Fibroblast of the aortic adventitia (primary cell): ENCODE measurements around the gene SLC2A11. TPM values are rescaled to one million over a fixed set of nuclear protein-coding genes. Genes with fewer than 3 reads are reported as not detected.

Experiments used
- DNase-seq: peaks from one replicate; pipeline ENCODE4 v3.0.0-alpha.2; 2010; ENCODE audit warnings: low read depth
- H3K4me3 ChIP-seq: 2 replicates; pipeline ENCODE4 v1.5.1; 2011; ENCODE audit warnings: low read depth, mild to moderate bottlenecking, control low read depth, low read length, moderate library complexity
- CTCF ChIP-seq: IDR thresholded peaks from 2 replicates; pipeline ENCODE4 v1.5.1; 2011; ENCODE audit warnings: mild to moderate bottlenecking, low read length, control low read depth, inconsistent platforms; ENCODE audit not compliant: insufficient read depth
- small RNA-seq: library from RNA; depleted of rRNA; stranded (forward); fragments of <200 nt; gene quantifications from one replicate; pipeline ENCODE3, GENCODE V24; 2012
- total RNA-seq: library from RNA; depleted of rRNA; stranded (reverse); fragments of >200 nt; gene quantifications from 2 replicates; pipeline ENCODE4 v1.2.3, GENCODE V29; 2012; ENCODE audit warnings: low replicate concordance

The SLC2A11 gene
- total RNA-seq, 1 donor: 11.4 TPM

- H3K4me3 ChIP-seq: no peak overlapping the region
- TF ChIP-seq CTCF: no peak
- no peak for DNase-seq
Observed at GRCh38 chr22:23922921-23923320, 65.2 kb downstream of the SLC2A11 start.

- no peak overlapping the region for H3K4me3 ChIP-seq
- no peak for TF ChIP-seq CTCF
Observed at GRCh38 chr22:23925020-23925606, 67.4 kb downstream of the SLC2A11 start.

GRCh38 chr22:23926561-23926960, 68.9 kb downstream of the SLC2A11 start:
- DNase-seq: no peak
- no peak for TF ChIP-seq CTCF
- H3K4me3 ChIP-seq: no peak overlapping the region

More at GRCh38 chr22:23925020-23925606, 67.4 kb downstream of the SLC2A11 start:
- DNase-seq: no peak

Small RNA genes within 50 kb of the gene (small RNA-seq; reads per million reads assigned to genes)
- not detected for gene RN7SL268P

Other genes with a start within 250 kb of the SLC2A11 start
- gene DRICH1, start 225.6 kb upstream of the SLC2A11 start, total RNA-seq: 0.09 TPM in 1 of 2 replicates, not detected in the other
- gene RGL4, start 166.9 kb upstream of the SLC2A11 start, total RNA-seq: not detected in 2 replicates
- 5.3 and 5.9 TPM in 2 replicates for gene ZNF70, start 106.8 kb upstream of the SLC2A11 start, total RNA-seq
- not detected in 2 replicates for gene VPREB3, start 103.5 kb upstream of the SLC2A11 start, total RNA-seq
- 0.18 and 4.9 TPM in 2 replicates for gene C22orf15, start 94.9 kb upstream of the SLC2A11 start, total RNA-seq
- gene CHCHD10, start 89.9 kb upstream of the SLC2A11 start, total RNA-seq: 2.5 and 2.6 TPM in 2 replicates
- gene MMP11, start 85.0 kb upstream of the SLC2A11 start, total RNA-seq: 5.1 and 47.8 TPM in 2 replicates
- gene SMARCB1, start 70.9 kb upstream of the SLC2A11 start, total RNA-seq: 55.2 and 96.1 TPM in 2 replicates
- 0.36 TPM in 1 of 2 replicates, not detected in the other for gene DERL3, start 18.9 kb upstream of the SLC2A11 start, total RNA-seq
- gene MIF, start 36.5 kb downstream of the SLC2A11 start, total RNA-seq: 27.3 and 160 TPM in 2 replicates
- gene GSTT2B, start 103.3 kb downstream of the SLC2A11 start, total RNA-seq: 4.9 and 9.0 TPM in 2 replicates
- gene DDTL, start 109.0 kb downstream of the SLC2A11 start, total RNA-seq: 0.81 and 1.8 TPM in 2 replicates
- 36.4 and 82.9 TPM in 2 replicates for gene DDT, start 116.6 kb downstream of the SLC2A11 start, total RNA-seq
- gene GSTT2, start 122.3 kb downstream of the SLC2A11 start, total RNA-seq: 0.54 TPM in 1 of 2 replicates, not detected in the other
- gene GSTT4, start 147.6 kb downstream of the SLC2A11 start, total RNA-seq: not detected in 2 replicates
- gene CABIN1, start 153.4 kb downstream of the SLC2A11 start, total RNA-seq: 49.2 and 70.5 TPM in 2 replicates